Lower lobe of right lung (tissue), 2 donors: Measurements from ENCODE around the gene OR13A1. TPM values are rescaled to one million over a fixed set of nuclear protein-coding genes. Genes with fewer than 3 reads are reported as not detected.
"Not testable (repeated sequence)": the region's sequence is repeated elsewhere in the genome, so short reads cannot be mapped to it uniquely, and the experiment has no call there.

Experiments used
- ATAC-seq, 2 donors: fragments of 200-7000 bp; cut with Tn5 transposase; one replicate each; pipeline ENCODE4 v1.9.1; 2020 to 2022; ENCODE audit warnings: mild to moderate bottlenecking in 2 of 2, moderate library complexity in 2 of 2
- DNase-seq: peaks from one replicate; pipeline ENCODE4 v3.0.0-alpha.2; 2020
- H3K27ac ChIP-seq: fragments of 200-600 bp; one replicate; pipeline ENCODE4 v1.8.0; 2022
- H3K27me3 ChIP-seq: fragments of 200-600 bp; one replicate; pipeline ENCODE4 v1.8.0; 2022; ENCODE audit warnings: low read depth
- H3K36me3 ChIP-seq: fragments of 200-600 bp; one replicate; pipeline ENCODE4 v1.8.0; 2022; ENCODE audit warnings: mild to moderate bottlenecking
- H3K4me1 ChIP-seq: fragments of 200-600 bp; one replicate; pipeline ENCODE4 v1.8.0; 2022
- H3K4me3 ChIP-seq: fragments of 200-600 bp; one replicate; pipeline ENCODE4 v1.8.0; 2022; ENCODE audit warnings: mild to moderate bottlenecking
- H3K9me3 ChIP-seq: fragments of 200-600 bp; one replicate; pipeline ENCODE4 v1.8.0; 2022
- CTCF ChIP-seq: fragments of 200-600 bp; IDR thresholded peaks from one replicate; pipeline ENCODE4 v1.8.0; 2022; ENCODE audit warnings: antibody characterized with exemption, mild to moderate bottlenecking
- intact Hi-C: fragments of 100-400 bp; cut with DNase I; formaldehyde crosslinking; loops from one replicate; pipeline ENCODE4 v1.11.0; 2022
- total RNA-seq: library from RNA; stranded (reverse); fragmentation: NEBNext Ultra II Directional; extraction: Animal tissue kit (Norgen Biotek cat#: 25700); gene quantifications from one replicate; pipeline ENCODE4 v1.2.1, GENCODE V29; 2021
- donor health status: DM: no; HTN: yes; CAD: no; lungs with severe emphysema.

Gene OR13A1
- total RNA-seq, 1 donor from 2014 or later = not detected

- Histone ChIP-seq H3K36me3 (no peaks in the 10 kb centered on the region), H3K27me3 (peaks cover 4% of the 10 kb centered on the region), H3K9me3 (no peaks in the 10 kb centered on the region), H3K27ac (no peak overlapping the region), H3K4me1 (no peaks in the 10 kb centered on the region), H3K4me3 (no peak overlapping the region)
- TF ChIP-seq CTCF = no peak
- no peak for ATAC-seq
- no peak for DNase-seq
- intact Hi-C loops = no loop called here
Measured at GRCh38 chr10:45265996-45266395, 49.4 kb downstream of the OR13A1 start.

DNA sequence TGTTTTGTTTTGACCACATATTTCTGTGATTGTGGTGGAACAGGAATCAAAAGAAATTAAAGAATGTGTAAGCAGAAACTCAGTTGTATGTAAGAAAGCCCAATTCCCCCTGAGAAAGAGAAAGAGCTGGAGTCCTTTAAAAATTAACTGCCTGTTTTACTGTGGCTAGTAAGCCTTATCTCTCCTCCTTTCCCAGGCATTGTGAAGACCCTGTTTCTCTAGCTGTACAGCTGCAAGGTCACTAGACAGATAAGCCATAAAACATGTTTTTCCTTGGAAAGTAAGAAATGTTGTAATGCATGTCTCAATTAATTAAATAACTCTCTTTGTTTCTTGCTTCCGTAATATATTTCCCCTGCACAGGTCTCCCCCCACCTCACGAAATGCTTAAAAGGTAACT is 53.5 kb downstream of the OR13A1 start:
- no peaks in the 10 kb centered on the region for H3K9me3 ChIP-seq
- no peak for TF ChIP-seq CTCF
- no peak for DNase-seq
- ATAC-seq = no peak
- H3K36me3 ChIP-seq = no peaks in the 10 kb centered on the region
- intact Hi-C loops = no loop called here
- H3K27me3 ChIP-seq = peaks cover 4% of the 10 kb centered on the region
- no peak overlapping the region for H3K27ac ChIP-seq
- H3K4me3 ChIP-seq = no peak overlapping the region
- no peaks in the 10 kb centered on the region for H3K4me1 ChIP-seq

DNA sequence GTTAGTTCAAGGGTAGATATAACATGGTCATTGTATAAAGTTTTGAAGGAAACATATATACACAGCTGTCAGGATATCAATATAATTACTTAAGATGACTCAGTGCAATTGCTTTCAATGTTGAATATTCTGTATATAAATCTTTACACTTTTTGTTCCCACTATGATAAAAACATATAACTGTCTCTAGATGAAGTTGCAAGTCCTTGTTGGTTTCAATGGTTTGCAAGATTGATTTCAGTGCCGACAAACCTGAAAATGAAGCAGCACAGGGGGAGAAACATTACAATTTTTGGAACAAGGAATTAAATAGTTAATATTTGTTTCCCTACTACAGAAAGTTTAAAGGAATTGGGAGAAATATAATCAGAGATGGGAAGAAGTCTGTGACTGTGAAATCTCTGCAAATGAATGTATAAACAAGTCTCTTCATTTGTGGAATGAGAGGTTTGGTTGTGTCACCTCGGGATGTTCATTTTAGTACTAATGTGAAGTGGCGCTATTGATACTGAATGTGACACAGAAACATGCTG is 54.1 kb downstream of the OR13A1 start:
- Histone ChIP-seq H3K27ac (no peak overlapping the region), H3K27me3 (peaks cover 4% of the 10 kb centered on the region), H3K4me1 (no peaks in the 10 kb centered on the region), H3K9me3 (no peaks in the 10 kb centered on the region), H3K36me3 (no peaks in the 10 kb centered on the region), H3K4me3 (no peak overlapping the region)
- ATAC-seq (no peak), DNase-seq (no peak)
- no peak for TF ChIP-seq CTCF
- intact Hi-C loops = no loop called here

DNA sequence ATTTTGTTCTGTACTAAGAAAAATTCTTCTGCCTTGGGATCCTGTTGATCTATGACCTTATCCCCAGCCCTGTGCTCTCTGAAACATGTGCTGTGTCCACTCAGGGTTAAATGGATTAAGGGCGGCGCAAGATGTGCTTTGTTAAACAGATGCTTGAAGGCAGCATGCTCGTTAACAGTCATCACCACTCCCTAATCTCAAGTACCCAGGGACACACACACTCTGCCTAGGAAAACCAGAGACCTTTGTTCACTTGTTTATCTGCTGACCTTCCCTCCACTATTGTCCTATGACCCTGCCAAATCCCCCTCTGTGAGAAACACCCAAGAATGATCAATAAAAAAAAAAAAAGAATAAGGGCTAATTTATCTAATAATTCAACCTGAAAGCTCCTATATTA is 54.8 kb downstream of the OR13A1 start:
- ATAC-seq, H3K9me3 ChIP-seq, H3K27ac ChIP-seq, intact Hi-C loops, H3K27me3 ChIP-seq, H3K36me3 ChIP-seq, DNase-seq, H3K4me1 ChIP-seq, H3K4me3 ChIP-seq: not testable (repeated sequence)

DNA sequence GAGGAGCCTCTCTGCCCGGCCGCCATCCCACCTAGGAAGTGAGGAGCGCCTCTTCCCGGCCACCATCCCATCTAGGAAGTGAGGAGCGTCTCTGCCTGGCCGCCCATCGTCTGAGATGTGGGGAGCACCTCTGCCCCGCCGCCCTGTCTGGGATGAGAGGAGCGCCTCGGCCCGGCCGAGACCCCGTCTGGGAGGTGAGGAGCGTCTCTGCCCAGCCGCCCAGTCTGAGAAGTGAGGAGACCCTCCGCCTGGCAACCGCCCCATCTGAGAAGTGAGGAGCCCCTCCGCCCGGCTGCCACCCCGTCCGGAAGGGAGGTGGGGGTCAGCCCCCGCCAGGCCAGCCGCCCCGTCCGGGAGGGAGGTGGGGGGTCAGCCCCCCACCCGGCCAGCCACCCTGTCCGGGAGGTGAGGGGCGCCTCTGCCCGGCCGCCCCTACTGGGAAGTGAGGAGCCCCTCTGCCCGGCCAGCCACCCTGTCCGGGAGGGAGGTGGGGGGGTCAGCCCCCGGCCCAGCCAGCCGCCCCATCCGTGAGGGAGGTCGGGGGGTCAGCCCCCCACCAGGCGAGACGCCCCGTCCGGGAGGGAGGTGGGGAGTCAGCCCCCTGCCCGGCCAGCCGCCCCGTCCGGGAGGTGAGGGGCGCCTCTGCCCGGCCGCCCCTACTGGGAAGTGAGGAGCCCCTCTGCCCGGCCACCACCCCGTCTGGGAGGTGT is 55.5 kb downstream of the OR13A1 start:
- ATAC-seq, H3K27ac ChIP-seq, H3K4me1 ChIP-seq, H3K4me3 ChIP-seq, H3K36me3 ChIP-seq, H3K27me3 ChIP-seq, H3K9me3 ChIP-seq, intact Hi-C loops, DNase-seq: not testable (repeated sequence)

DNA sequence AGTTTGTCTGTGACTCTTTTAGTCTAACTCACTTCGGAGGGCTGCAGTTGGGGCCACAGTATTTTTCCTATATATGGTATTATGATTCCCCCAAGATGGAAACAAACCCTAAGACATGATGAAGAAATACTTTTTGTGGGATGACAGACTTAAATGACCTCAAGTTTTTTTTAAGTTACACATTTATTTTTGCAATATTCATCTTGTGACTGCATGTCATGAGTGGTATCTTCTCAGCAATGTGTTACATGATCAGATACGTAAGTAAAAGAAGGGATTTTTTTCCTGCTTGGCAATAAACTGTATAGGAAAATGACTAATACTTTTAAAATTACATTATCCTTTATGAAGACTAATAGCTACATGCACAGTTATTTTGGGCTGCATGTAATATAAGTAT is 57.8 kb downstream of the OR13A1 start:
- ATAC-seq (no peak), DNase-seq (no peak)
- Histone ChIP-seq H3K9me3 (no peaks in the 10 kb centered on the region), H3K36me3 (no peaks in the 10 kb centered on the region), H3K27ac (no peak overlapping the region), H3K4me3 (no peak overlapping the region), H3K4me1 (no peaks in the 10 kb centered on the region), H3K27me3 (peaks cover 4% of the 10 kb centered on the region)
- no peak for TF ChIP-seq CTCF
- intact Hi-C loops = no loop called here
